Right atrium auricular region (tissue), 2 donors: ENCODE data around the gene ZNF182. TPM values are rescaled to one million over a fixed set of nuclear protein-coding genes. Genes with fewer than 3 reads are reported as not detected.
A peak's percentile ranks its signal among the peaks of the same experiment; 100 is the strongest.
"Not testable (repeated sequence)": the region's sequence is repeated elsewhere in the genome, so short reads cannot be mapped to it uniquely, and the experiment has no call there.

Experiments used
- DNase-seq: peaks from one replicate; pipeline ENCODE4 v3.0.0-alpha.2; 2019; ENCODE audit warnings: low spot score
- H3K27ac ChIP-seq, 2 donors: fragments of 200-600 bp; sonication (generic); 1 replicate in 1 of 2; 2 replicates in 1 of 2; pipeline ENCODE4 v1.5.1; 2016 to 2019
- H3K27me3 ChIP-seq, 2 donors: fragments of 200-600 bp; sonication (generic); one replicate each; pipeline versions ENCODE4 v1.5.1 to v1.6.0; 2017 to 2019
- H3K36me3 ChIP-seq: fragments of 200-600 bp; sonication (generic); one replicate; pipeline ENCODE4 v1.5.1; 2016
- H3K4me1 ChIP-seq, 2 donors: fragments of 200-600 bp; sonication (generic); one replicate each; pipeline versions ENCODE4 v1.5.1 to v1.6.0; 2017 to 2019
- H3K4me3 ChIP-seq, 2 donors: fragments of 200-600 bp; sonication (generic); 1 replicate in 1 of 2; 2 replicates in 1 of 2; pipeline ENCODE4 v1.5.1; 2017 to 2019; ENCODE audit warnings: mild to moderate bottlenecking in 1 of 2, moderate library complexity in 1 of 2
- H3K9me3 ChIP-seq, 2 donors: fragments of 200-600 bp; sonication (generic); one replicate each; pipeline ENCODE4 v1.5.1; 2019
- total RNA-seq, 2 donors: library from RNA; depleted of rRNA; stranded (reverse); fragments of >200 nt; gene quantifications; one replicate each; pipeline ENCODE4 v1.1.0, GENCODE V29; 2016
- TF ChIP-seq, protein P1 (sequence below), 2 donors: fragments of 200-600 bp; sonication (generic); IDR thresholded peaks; one replicate each; pipeline ENCODE4 v1.5.1; 2019; ENCODE audit warnings: antibody characterized with exemption in 2 of 2

Gene ZNF182
- total RNA-seq, 2 donors from 2014 or later: 2.0 to 2.4 TPM

DNA sequence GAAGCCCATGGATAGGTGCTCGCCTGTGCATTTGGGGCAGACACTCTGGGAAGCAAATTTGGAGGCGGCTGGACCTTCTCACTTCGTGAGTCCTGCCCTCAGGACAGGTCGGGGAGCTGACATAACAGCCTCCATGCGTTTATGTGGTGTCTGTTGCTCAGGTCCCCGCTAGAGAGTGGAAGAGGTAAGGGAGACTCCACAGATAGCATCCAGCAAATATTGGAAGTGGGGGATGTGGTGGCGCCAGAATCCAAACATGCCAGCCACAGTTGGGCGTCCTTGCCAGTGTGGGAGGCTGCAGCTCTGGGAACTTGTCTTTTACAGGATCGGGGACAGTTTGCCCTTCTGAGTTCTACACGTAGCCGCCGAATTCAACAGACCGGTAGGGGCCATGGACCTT is 47.8 kb downstream of the ZNF182 start:
- H3K36me3 ChIP-seq: no peaks in the 10 kb centered on the region
- no peaks in the 10 kb centered on the region for H3K4me1 ChIP-seq
- no peak for DNase-seq
- TF ChIP-seq, protein P1, sequence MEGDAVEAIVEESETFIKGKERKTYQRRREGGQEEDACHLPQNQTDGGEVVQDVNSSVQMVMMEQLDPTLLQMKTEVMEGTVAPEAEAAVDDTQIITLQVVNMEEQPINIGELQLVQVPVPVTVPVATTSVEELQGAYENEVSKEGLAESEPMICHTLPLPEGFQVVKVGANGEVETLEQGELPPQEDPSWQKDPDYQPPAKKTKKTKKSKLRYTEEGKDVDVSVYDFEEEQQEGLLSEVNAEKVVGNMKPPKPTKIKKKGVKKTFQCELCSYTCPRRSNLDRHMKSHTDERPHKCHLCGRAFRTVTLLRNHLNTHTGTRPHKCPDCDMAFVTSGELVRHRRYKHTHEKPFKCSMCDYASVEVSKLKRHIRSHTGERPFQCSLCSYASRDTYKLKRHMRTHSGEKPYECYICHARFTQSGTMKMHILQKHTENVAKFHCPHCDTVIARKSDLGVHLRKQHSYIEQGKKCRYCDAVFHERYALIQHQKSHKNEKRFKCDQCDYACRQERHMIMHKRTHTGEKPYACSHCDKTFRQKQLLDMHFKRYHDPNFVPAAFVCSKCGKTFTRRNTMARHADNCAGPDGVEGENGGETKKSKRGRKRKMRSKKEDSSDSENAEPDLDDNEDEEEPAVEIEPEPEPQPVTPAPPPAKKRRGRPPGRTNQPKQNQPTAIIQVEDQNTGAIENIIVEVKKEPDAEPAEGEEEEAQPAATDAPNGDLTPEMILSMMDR (IDR thresholded peaks at IDR 0.05): no peak
- H3K27me3 ChIP-seq: no peaks in the 10 kb centered on the region
- peaks cover 0 to 4% of the 10 kb centered on the region in 2 donors for H3K9me3 ChIP-seq
- H3K27ac ChIP-seq: no peak overlapping the region
- no peak overlapping the region for H3K4me3 ChIP-seq

DNA sequence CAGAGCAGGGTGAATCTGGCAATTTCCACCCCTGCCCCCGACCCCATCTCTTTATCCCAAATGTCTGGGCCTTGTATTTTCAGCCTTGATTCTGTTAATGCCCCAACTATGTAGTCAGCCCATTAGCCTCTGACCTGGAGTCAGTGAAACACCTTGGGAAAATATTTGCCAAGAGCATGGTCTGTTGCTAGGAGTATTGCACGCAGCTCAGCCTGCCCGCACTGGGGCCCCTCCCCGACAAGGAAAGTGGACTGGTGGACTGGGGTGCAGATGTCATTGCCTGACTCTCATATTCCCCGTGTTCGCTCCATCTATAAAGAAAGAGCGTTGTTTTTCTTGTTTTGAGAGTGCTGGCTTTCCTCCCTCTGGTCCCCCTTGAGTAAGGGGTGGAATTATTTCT is 48.5 kb downstream of the ZNF182 start:
- not testable (repeated sequence) for H3K27ac ChIP-seq, DNase-seq, H3K36me3 ChIP-seq, H3K27me3 ChIP-seq, H3K4me1 ChIP-seq, H3K4me3 ChIP-seq
- peaks cover 0 to 11% of the 10 kb centered on the region in 2 donors for H3K9me3 ChIP-seq

DNA sequence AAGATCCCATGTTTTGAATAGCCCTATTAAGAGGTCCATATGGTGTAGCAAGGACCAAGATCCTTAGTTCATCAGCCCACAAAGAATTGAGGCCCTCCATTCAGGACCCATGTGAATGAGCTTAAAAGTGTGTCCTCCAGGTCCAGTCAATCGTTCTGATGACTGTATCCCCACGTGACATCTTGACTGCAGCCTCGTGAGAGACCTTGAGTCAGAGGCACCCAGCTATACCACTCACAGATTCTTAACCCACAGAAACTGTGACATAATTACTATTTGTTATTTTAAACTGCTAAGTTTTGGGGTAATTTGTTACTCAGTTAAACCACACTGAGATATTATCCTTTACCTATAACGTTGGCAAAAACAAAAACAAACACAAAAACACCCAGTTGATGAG is 62.4 kb downstream of the ZNF182 start:
- Histone ChIP-seq H3K4me1 (no peaks in the 10 kb centered on the region), H3K9me3 (peaks cover 0 to 11% of the 10 kb centered on the region in 2 donors), H3K4me3 (no peak overlapping the region), H3K36me3 (no peaks in the 10 kb centered on the region), H3K27me3 (no peaks in the 10 kb centered on the region), H3K27ac (no peak overlapping the region)
- DNase-seq: no peak
- TF ChIP-seq, protein P1 (IDR thresholded peaks at IDR 0.05): no peak

DNA sequence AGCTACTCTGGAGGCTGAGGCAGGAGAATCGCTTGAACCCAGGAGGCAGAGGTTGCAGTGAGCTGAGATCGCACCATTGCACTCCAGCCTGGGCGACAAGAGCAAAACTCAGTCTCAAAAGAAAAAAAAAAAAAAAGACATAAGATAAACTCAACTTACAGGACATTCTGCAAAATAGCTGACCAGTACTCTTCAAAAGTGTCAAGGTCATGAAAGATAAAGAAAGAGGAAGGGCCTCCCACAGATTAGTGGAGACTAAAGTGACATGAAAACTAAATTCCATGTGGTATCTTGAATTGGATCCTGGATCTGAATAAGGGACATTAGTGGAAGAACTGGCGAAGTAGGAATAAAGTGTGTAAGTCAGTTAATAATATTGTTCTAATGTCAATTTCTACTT is 63.3 kb downstream of the ZNF182 start:
- peaks cover 0 to 11% of the 10 kb centered on the region in 2 donors for H3K9me3 ChIP-seq
- no peaks in the 10 kb centered on the region for H3K36me3 ChIP-seq
- no peak overlapping the region for H3K4me3 ChIP-seq
- no peak for DNase-seq
- H3K27ac ChIP-seq: no peak overlapping the region
- TF ChIP-seq, protein P1 (IDR thresholded peaks at IDR 0.05): no peak
- no peaks in the 10 kb centered on the region for H3K4me1 ChIP-seq
- no peaks in the 10 kb centered on the region for H3K27me3 ChIP-seq

DNA sequence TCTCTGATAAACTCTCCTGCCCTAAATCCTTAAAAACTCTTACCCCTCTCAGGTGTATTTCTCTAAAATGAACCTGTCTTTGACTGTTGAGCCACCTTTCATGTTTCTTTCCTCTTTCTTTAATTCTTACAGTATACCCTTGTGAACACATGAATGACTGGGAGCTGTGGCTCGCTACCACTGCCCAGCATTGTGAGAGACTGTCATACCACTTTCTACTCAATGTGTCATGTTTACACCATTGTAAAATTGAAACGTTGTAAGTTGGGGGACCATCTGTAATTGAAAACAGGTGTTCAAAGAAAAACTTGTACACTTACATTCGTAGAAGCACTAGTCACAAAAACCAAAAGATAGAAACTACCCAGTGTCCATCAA is 66.9 kb downstream of the ZNF182 start:
- H3K4me3 ChIP-seq: peak overlapping the region in 1 of 2 donors; percentile 12
- TF ChIP-seq, protein P1 (IDR thresholded peaks at IDR 0.05): no peak
- H3K27me3 ChIP-seq: no peaks in the 10 kb centered on the region
- no peaks in the 10 kb centered on the region for H3K36me3 ChIP-seq
- H3K27ac ChIP-seq: no peak overlapping the region
- DNase-seq: no peak
- no peaks in the 10 kb centered on the region for H3K4me1 ChIP-seq
- peaks cover 0 to 11% of the 10 kb centered on the region in 2 donors for H3K9me3 ChIP-seq

DNA sequence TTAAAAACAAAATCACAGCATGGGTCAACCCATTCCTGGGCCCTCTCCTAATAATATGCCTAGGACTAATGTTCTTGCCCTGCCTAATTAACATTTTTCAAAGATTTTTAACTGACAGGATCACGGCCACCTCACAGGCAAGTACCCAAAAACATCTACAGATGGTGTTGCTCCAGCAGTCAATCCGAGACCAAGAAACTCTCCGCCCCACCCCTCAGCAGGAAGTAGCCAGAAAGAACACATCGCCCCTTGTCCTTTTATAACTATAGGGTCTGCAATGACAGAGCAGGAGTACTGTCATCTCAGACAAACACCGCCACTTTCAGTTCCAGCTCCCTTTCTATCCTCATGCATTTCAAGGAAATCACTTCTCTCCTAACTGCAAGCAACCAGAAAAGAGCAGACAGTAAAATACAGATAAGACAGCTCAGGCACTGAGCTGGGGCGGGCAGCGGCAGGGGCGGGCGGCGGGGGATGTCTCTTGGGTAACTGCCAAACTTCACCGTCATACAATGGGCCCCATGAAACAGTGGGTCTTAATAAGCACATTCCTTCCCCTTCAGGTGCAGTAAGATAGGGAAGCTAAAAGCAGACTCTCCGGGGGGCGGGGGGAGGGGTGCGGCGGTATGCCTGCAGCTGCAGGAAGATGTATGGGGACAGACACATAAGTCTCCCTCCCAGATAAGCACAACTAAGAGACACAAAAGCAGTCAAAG is 67.4 kb downstream of the ZNF182 start:
- TF ChIP-seq, protein P1 (IDR thresholded peaks at IDR 0.05): no peak
- Histone ChIP-seq H3K9me3 (peaks cover 0 to 11% of the 10 kb centered on the region in 2 donors), H3K4me1 (no peaks in the 10 kb centered on the region), H3K4me3 (peak overlapping the region in 1 of 2 donors; percentile 12), H3K27ac (no peak overlapping the region), H3K27me3 (no peaks in the 10 kb centered on the region), H3K36me3 (no peaks in the 10 kb centered on the region)
- no peak for DNase-seq
